H1 (cell line): ENCODE measurements around the gene NOS3. TPM values are rescaled to one million over a fixed set of nuclear protein-coding genes. Genes with fewer than 3 reads are reported as not detected.
A peak's percentile ranks its signal among the peaks of the same experiment; 100 is the strongest.

Experiments used
- CTCF ChIA-PET: fragments of 300-600 bp; sonication (Branson Sonifier 250); formaldehyde crosslinking; loops from one replicate; lab custom pipeline; 2021; ENCODE audit not compliant: partially characterized antibody; lab: Charles Lee
- POLR2A ChIA-PET: fragments of 300-600 bp; sonication (Branson Sonifier 250); formaldehyde crosslinking; loops from one replicate; lab custom pipeline; 2021; ENCODE audit warnings: inconsistent platforms; ENCODE audit not compliant: partially characterized antibody; lab: Charles Lee
- DNase-seq, 2 experiments: peaks; one replicate each; pipeline versions ENCODE4 v3.0.0 to v3.0.0-alpha.2; 2010 to 2022; ENCODE audit warnings: low spot score in 2 of 2, low read depth in 1 of 2, mixed read lengths in 1 of 2
- FAIRE-seq: peaks from 2 replicates; lab custom pipeline; 2011; peaks lifted over from hg19 to GRCh38; lab: Jason Lieb, UNC
- H2AFZ ChIP-seq: 2 replicates; pipeline ENCODE4 v1.8.1; 2012; ENCODE audit warnings: low read length, inconsistent platforms
- H2AK5ac ChIP-seq: 2 replicates; pipeline ENCODE4 v1.6.1; 2013; ENCODE audit warnings: low read depth, low read length
- H2BK120ac ChIP-seq: replicated peaks from 2 replicates; pipeline ENCODE3; 2013; ENCODE audit warnings: low read depth, low read length, inconsistent platforms
- H2BK12ac ChIP-seq: 2 replicates; pipeline ENCODE4 v1.6.1; 2013; ENCODE audit warnings: low read depth, low read length
- H2BK15ac ChIP-seq: 2 replicates; pipeline ENCODE4 v1.6.1; 2013; ENCODE audit warnings: low read length
- H2BK20ac ChIP-seq: 2 replicates; pipeline ENCODE4 v1.6.1; 2013; ENCODE audit warnings: low read length
- H2BK5ac ChIP-seq: 2 replicates; pipeline ENCODE4 v1.6.1; 2013; ENCODE audit warnings: low read depth, low read length
- H3K14ac ChIP-seq: 2 replicates; pipeline ENCODE4 v1.6.1; 2013; ENCODE audit warnings: inconsistent platforms; ENCODE audit not compliant: insufficient read length
- H3K18ac ChIP-seq: 2 replicates; pipeline ENCODE4 v1.6.1; 2013; ENCODE audit warnings: low read length; ENCODE audit errors: extremely low read depth
- H3K23ac ChIP-seq: 2 replicates; pipeline ENCODE4 v1.6.1; 2013; ENCODE audit warnings: inconsistent platforms; ENCODE audit not compliant: insufficient read length
- H3K23me2 ChIP-seq: 2 replicates; pipeline ENCODE4 v1.6.1; 2013; ENCODE audit warnings: low read depth, low read length
- H3K27ac ChIP-seq: 2 replicates; pipeline ENCODE4 v1.6.1; 2011; ENCODE audit warnings: low read depth, low read length, inconsistent platforms
- H3K27me3 ChIP-seq, 4 experiments: replicated peaks in 1 of 4; 1 replicate in 1 of 4; 2 replicates in 3 of 4; pipeline versions ENCODE4 v1.6.1 to v1.8.1; 2011 to 2013; ENCODE audit warnings: low read length in 3 of 4, mild to moderate bottlenecking in 3 of 4, inconsistent platforms in 2 of 4, mixed read lengths in 2 of 4, moderate library complexity in 1 of 4; ENCODE audit not compliant: control insufficient read depth in 3 of 4, insufficient read depth in 3 of 4; ENCODE audit errors: extremely low read depth in 1 of 4
- H3K36me3 ChIP-seq, 4 experiments: 2 replicates each; pipeline versions ENCODE4 v1.6.1 to v1.8.1; 2011 to 2013; ENCODE audit warnings: mild to moderate bottlenecking in 4 of 4, low read length in 3 of 4, moderate library complexity in 2 of 4, control low read depth in 1 of 4, inconsistent platforms in 1 of 4; ENCODE audit not compliant: insufficient read depth in 4 of 4, control insufficient read depth in 2 of 4
- H3K4ac ChIP-seq: replicated peaks from 2 replicates; pipeline ENCODE3; 2013; ENCODE audit warnings: low read length, low read depth, mixed read lengths, inconsistent platforms; ENCODE audit not compliant: insufficient read length
- H3K4me1 ChIP-seq, 4 experiments: replicated peaks in 1 of 4; 1 replicate in 1 of 4; 2 replicates in 3 of 4; pipeline versions ENCODE4 v1.6.1 to v1.8.1; 2011 to 2013; ENCODE audit warnings: low read length in 3 of 4, inconsistent platforms in 2 of 4, mixed read lengths in 1 of 4; ENCODE audit not compliant: insufficient read depth in 4 of 4, control insufficient read depth in 3 of 4
- H3K4me2 ChIP-seq, 2 experiments: 2 replicates each; pipeline versions ENCODE4 v1.6.1 to v1.8.1; 2011 to 2013; ENCODE audit warnings: low read depth in 2 of 2, low read length in 2 of 2, control low read depth in 1 of 2, inconsistent platforms in 1 of 2, mild to moderate bottlenecking in 1 of 2; ENCODE audit not compliant: insufficient read depth in 1 of 2
- H3K4me3 ChIP-seq, 4 experiments: fragments of 200-600, 300-600 bp in 1 of 4; sonication (generic), shearing (Covaris generic), sonication (Bioruptor Twin) in 1 of 4; 2 replicates each; pipeline versions ENCODE4 v1.5.1 to v1.8.1; 2011 to 2016; ENCODE audit warnings: low read length in 4 of 4, low read depth in 3 of 4, control low read depth in 2 of 4, inconsistent platforms in 2 of 4, mild to moderate bottlenecking in 2 of 4, mixed read lengths in 1 of 4, moderate library complexity in 1 of 4; ENCODE audit not compliant: insufficient read depth in 2 of 4; ENCODE audit errors: extremely low read depth in 1 of 4
- H3K56ac ChIP-seq: replicated peaks from 2 replicates; pipeline ENCODE3; 2013; ENCODE audit warnings: low read depth, mild to moderate bottlenecking, mixed read lengths, low read length, inconsistent platforms; ENCODE audit not compliant: insufficient read length
- H3K79me1 ChIP-seq: 2 replicates; pipeline ENCODE4 v1.6.1; 2013; ENCODE audit warnings: low read depth, low read length, control low read depth
- H3K79me2 ChIP-seq, 2 experiments: 2 replicates each; pipeline versions ENCODE4 v1.6.1 to v1.8.1; 2012 to 2013; ENCODE audit warnings: low read length in 2 of 2, mild to moderate bottlenecking in 2 of 2, inconsistent platforms in 1 of 2; ENCODE audit not compliant: insufficient read depth in 2 of 2, control insufficient read depth in 1 of 2
- H3K9ac ChIP-seq, 4 experiments: replicated peaks in 1 of 4; 1 replicate in 1 of 4; 2 replicates in 3 of 4; pipeline versions ENCODE4 v1.6.1 to v1.8.1; 2011 to 2013; ENCODE audit warnings: low read depth in 3 of 4, low read length in 3 of 4, control low read depth in 2 of 4, mild to moderate bottlenecking in 2 of 4, moderate library complexity in 2 of 4, inconsistent platforms in 1 of 4; ENCODE audit errors: extremely low read depth in 1 of 4
- H3K9me3 ChIP-seq, 2 experiments: 2 replicates each; pipeline versions ENCODE4 v1.6.1 to v1.8.1; 2012 to 2013; ENCODE audit warnings: mild to moderate bottlenecking in 2 of 2, moderate library complexity in 2 of 2, control low read depth in 1 of 2, inconsistent platforms in 1 of 2, low read depth in 1 of 2, low read length in 1 of 2, mixed read lengths in 1 of 2; ENCODE audit not compliant: insufficient read depth in 2 of 2
- H4K20me1 ChIP-seq, 2 experiments: replicated peaks in 1 of 2; 2 replicates each; pipeline versions ENCODE3 to v1.8.1; 2011 to 2013; ENCODE audit warnings: inconsistent platforms in 2 of 2, low read length in 2 of 2, mild to moderate bottlenecking in 1 of 2; ENCODE audit not compliant: insufficient read depth in 2 of 2, control insufficient read depth in 1 of 2
- H4K5ac ChIP-seq: 2 replicates; pipeline ENCODE4 v1.6.1; 2013; ENCODE audit warnings: low read length, low read depth, mixed read lengths, inconsistent platforms; ENCODE audit not compliant: insufficient read length
- H4K8ac ChIP-seq: 2 replicates; pipeline ENCODE4 v1.8.0; 2013; ENCODE audit warnings: mild to moderate bottlenecking, moderate library complexity, low read length, inconsistent platforms; ENCODE audit not compliant: insufficient read depth; ENCODE audit errors: extremely low read depth
- H4K91ac ChIP-seq: replicated peaks from 2 replicates; pipeline ENCODE3; 2013; ENCODE audit warnings: low read length, mixed read lengths, inconsistent platforms; ENCODE audit not compliant: insufficient read length
- HDAC2 ChIP-seq, 2 experiments: fragments of 300-600 bp in 1 of 2; sonication (generic) in 1 of 2; IDR thresholded peaks; 2 replicates each; pipeline ENCODE4 v1.6.1; 2011 to 2012; ENCODE audit warnings: low read depth in 2 of 2, low read length in 2 of 2, mild to moderate bottlenecking in 2 of 2, moderate library complexity in 2 of 2, borderline replicate concordance in 1 of 2, inconsistent platforms in 1 of 2
- NRF1 ChIP-seq: IDR thresholded peaks from 2 replicates; pipeline ENCODE4 v1.6.1; 2011; ENCODE audit warnings: mild to moderate bottlenecking, low read depth, low read length, improper control_type of control experiment
- SP2 ChIP-seq: IDR thresholded peaks from 2 replicates; pipeline ENCODE4 v1.6.1; 2012; ENCODE audit warnings: mild to moderate bottlenecking, low read length, inconsistent platforms
- TBP ChIP-seq: IDR thresholded peaks from 2 replicates; pipeline ENCODE4 v1.6.1; 2011; ENCODE audit warnings: low read depth, low read length, improper control_type of control experiment
- whole genome bisulfite sequencing, 2 experiments: shearing (Covaris generic) in 1 of 2; methylation state at CpG; one replicate each; pipeline versions ENCODE4 v1.1.6 to v1.1.7; 2013 to 2015; ENCODE audit warnings: low lambda C conversion rate in 2 of 2, mixed read lengths in 2 of 2, inconsistent platforms in 1 of 2, low coverage in 1 of 2, missing lambda C conversion rate in 1 of 2; ENCODE audit not compliant: insufficient replicate concordance in 2 of 2, insufficient coverage in 1 of 2, insufficient read length in 1 of 2; ENCODE audit errors: extremely low coverage in 1 of 2, missing lambda C conversion rate in 1 of 2; 5-methylcytosine and 5-hydroxymethylcytosine counted together
- polyA plus RNA-seq, 7 experiments: library from polyadenylated mRNA; depleted of rRNA in 3 of 7; stranded (reverse) in 5 of 7; unstranded in 2 of 7; fragments of >200 nt in 5 of 7; fragments of 200-250 nt in 2 of 7; gene quantifications; 1 replicate in 5 of 7; 2 replicates in 1 of 7; 4 replicates in 1 of 7; pipeline versions ENCODE4 v1.2.1 to v1.2.3, GENCODE V29; 2011 to 2013; ENCODE audit warnings: missing spikeins in 2 of 7, mixed read lengths in 2 of 7
- total RNA-seq: library from RNA; stranded (reverse); fragmentation: NEBNext Ultra II Directional; extraction: Animal tissue kit (Norgen Biotek cat#: 25700); gene quantifications from 2 replicates; pipeline ENCODE4 v1.2.1, GENCODE V29; 2021

NOS3 gene
- total and polyA plus RNA-seq, 2 of the 8 experiments (the other 6 are each of a cell fraction or from before 2014, with no cell fraction given): 4.4 to 16.2 TPM

DNA sequence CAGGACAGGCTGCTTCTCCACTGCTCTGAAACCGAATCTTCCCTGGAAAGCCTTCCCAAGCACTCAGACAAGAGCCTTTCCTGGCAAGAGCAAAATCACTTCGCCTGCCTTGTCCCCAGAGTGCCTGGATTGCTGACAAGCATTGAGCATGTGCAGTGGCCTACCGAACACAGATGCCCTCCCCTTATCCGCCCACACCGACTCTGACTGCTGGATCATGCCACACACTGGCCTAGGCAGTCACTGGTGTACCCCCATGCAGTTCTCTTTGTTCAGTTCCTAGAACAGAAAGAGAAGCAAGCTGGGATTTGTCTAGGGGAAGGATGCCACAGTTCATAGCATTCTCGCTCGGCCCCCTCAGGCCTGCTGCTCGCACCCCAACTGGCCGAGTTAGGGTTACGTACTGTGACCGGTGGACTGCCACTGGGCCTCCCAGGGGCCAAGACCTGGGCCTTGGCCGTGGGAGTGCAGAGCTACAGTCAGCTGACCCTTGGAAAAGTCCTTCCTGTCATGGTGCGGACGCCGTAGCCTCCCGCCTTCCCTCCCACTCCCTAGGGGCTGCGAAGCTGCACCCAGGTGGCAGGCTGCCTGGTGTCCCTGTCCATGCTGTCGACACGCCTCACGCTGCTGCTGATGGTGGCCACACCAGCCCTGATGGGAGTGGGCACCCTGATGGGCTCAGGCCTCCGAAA is 44.4 kb downstream of the NOS3 start:
- Histone ChIP-seq H4K91ac (no peak overlapping the region), H2BK5ac (no peak overlapping the region), H3K23me2 (no peaks in the 10 kb centered on the region), H3K4me3 (no peak overlapping the region), H2AK5ac (no peak overlapping the region), H3K36me3 (peaks cover 0 to 2% (median 0%) of the 10 kb centered on the region in 4 experiments; a peak in 2 of 8 replicates), H3K23ac (no peak overlapping the region), H2BK20ac (no peak overlapping the region), H3K4me2 (no peak overlapping the region), H4K8ac (0 out of 2 replicates have a peak overlapping the region, but pooled peaks have one; percentile 5), H3K79me1 (no peaks in the 10 kb centered on the region; the same call in 1 of the 2 replicates), H3K4me1 (no peaks in the 10 kb centered on the region), H2BK120ac (no peak overlapping the region), H3K18ac (no peak overlapping the region), H4K20me1 (peaks cover 0 to 4% of the 10 kb centered on the region in 2 experiments), H3K79me2 (no peaks in the 10 kb centered on the region), H3K27ac (no peak overlapping the region), H3K9me3 (no peaks in the 10 kb centered on the region), H3K14ac (no peak overlapping the region), H2BK15ac (no peak overlapping the region), H4K5ac (no peak overlapping the region), H3K56ac (no peak overlapping the region), H3K4ac (no peak overlapping the region), H2BK12ac (no peak overlapping the region), H3K27me3 (no peaks in the 10 kb centered on the region), H2AFZ (no peak overlapping the region), H3K9ac (no peak overlapping the region)
- TF ChIP-seq HDAC2 (IDR thresholded peaks at IDR 0.05; ENCODE audit: borderline replicate concordance in 1 of 2, low read depth in 2 of 2, low read length in 2 of 2) (no peak), SP2 (no peak), TBP (no peak), NRF1 (no peak)
- ChIA-PET POLR2A (no interaction called here), CTCF (interaction anchor here (0.8 to 5.4 kb wide), 8 partner anchors 15 to 73 kb away, joined by 3 to 33 read pairs (median 4); partner anchors contain the start of gene CDK5)
- FAIRE-seq: no peak
- no peak for DNase-seq
- 95% methylated on average over 19 of the region's 21 CpGs; no CpG with 5 or more reads in 1 of the 2 experiments for WGBS, 2 experiments
